ENCODE results near the gene ARHGEF7. TPM values are rescaled to one million over a fixed set of nuclear protein-coding genes. Genes with fewer than 3 reads are reported as not detected.

ARHGEF7 gene
- total and polyA plus RNA-seq, 8 donors, result 52.8 to 86.0 (median 72.2) TPM

DNA sequence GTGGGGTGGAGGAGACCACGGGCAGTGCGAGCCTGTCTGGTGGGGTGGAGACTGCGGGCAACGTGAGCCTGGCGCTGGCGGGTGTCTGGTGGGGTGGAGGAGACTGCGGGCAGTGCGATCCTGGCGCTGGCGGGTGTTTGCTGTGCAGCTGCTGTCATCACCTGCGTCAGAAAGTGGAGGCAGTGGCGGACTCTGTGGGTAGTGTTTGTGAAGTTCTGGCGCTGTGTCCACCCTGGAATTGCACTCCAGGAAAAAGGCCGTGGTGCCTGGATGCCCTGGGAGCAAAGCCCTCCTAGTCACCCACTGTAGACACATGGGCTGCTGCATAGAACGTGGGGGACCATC is 211.5 kb downstream of the ARHGEF7 start:
- Histone ChIP-seq H3K27me3 (no peaks in the 10 kb centered on the region), H3K4me1 (no peaks in the 10 kb centered on the region), H3K9me3 (no peaks in the 10 kb centered on the region), H3K27ac (no peak overlapping the region), H3K4me3 (no peak overlapping the region), H3K36me3 (no peaks in the 10 kb centered on the region)
- DNase-seq (peak in 1 of 4 donors; percentile 64), ATAC-seq (no peak)
- intact Hi-C loops (cut with DNase I), result no loop called here
- TF ChIP-seq, protein P1, sequence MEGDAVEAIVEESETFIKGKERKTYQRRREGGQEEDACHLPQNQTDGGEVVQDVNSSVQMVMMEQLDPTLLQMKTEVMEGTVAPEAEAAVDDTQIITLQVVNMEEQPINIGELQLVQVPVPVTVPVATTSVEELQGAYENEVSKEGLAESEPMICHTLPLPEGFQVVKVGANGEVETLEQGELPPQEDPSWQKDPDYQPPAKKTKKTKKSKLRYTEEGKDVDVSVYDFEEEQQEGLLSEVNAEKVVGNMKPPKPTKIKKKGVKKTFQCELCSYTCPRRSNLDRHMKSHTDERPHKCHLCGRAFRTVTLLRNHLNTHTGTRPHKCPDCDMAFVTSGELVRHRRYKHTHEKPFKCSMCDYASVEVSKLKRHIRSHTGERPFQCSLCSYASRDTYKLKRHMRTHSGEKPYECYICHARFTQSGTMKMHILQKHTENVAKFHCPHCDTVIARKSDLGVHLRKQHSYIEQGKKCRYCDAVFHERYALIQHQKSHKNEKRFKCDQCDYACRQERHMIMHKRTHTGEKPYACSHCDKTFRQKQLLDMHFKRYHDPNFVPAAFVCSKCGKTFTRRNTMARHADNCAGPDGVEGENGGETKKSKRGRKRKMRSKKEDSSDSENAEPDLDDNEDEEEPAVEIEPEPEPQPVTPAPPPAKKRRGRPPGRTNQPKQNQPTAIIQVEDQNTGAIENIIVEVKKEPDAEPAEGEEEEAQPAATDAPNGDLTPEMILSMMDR (IDR thresholded peaks at IDR 0.05), result no peak

DNA sequence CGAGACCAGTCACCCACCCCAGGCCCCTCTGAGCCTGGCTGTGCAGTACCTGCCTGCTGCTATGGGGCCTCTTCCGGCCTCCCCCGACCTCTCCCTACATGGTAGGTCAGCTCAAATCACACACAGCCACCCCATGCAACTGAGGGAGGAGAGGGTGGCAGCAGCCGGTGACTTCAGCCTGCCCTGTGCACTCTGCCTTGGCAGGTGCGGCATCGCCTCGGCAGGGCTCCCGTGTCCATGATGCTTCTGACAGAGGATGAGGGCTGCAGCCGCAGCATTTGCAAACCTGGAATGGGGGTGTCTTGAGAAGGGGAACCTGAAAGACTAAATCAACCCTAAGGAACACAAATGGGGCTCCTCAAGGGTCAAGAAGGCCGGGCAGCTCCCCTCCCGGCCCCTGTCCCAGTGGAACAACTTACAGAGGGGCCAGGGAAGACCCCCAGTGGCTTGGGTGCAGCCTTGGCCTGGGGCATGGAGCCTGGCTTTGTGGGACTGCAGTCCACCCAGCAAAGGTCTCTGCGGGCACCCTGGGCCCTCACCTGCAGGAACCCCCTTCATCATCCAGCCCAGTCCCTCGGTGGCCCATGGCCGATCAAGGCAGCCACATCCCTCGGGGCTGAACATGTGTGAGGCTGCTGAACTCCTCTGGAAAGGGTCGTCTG is 212.0 kb downstream of the ARHGEF7 start:
- ATAC-seq (no peak), DNase-seq (peak in 1 of 4 donors; percentile 71)
- no peaks in the 10 kb centered on the region for H3K27me3 ChIP-seq
- H3K9me3 ChIP-seq, result no peaks in the 10 kb centered on the region
- H3K4me1 ChIP-seq, result no peaks in the 10 kb centered on the region
- TF ChIP-seq, protein P1 (IDR thresholded peaks at IDR 0.05), result no peak
- no peak overlapping the region for H3K4me3 ChIP-seq
- intact Hi-C loops (cut with DNase I), result no loop called here
- no peak overlapping the region for H3K27ac ChIP-seq
- no peaks in the 10 kb centered on the region for H3K36me3 ChIP-seq

DNA sequence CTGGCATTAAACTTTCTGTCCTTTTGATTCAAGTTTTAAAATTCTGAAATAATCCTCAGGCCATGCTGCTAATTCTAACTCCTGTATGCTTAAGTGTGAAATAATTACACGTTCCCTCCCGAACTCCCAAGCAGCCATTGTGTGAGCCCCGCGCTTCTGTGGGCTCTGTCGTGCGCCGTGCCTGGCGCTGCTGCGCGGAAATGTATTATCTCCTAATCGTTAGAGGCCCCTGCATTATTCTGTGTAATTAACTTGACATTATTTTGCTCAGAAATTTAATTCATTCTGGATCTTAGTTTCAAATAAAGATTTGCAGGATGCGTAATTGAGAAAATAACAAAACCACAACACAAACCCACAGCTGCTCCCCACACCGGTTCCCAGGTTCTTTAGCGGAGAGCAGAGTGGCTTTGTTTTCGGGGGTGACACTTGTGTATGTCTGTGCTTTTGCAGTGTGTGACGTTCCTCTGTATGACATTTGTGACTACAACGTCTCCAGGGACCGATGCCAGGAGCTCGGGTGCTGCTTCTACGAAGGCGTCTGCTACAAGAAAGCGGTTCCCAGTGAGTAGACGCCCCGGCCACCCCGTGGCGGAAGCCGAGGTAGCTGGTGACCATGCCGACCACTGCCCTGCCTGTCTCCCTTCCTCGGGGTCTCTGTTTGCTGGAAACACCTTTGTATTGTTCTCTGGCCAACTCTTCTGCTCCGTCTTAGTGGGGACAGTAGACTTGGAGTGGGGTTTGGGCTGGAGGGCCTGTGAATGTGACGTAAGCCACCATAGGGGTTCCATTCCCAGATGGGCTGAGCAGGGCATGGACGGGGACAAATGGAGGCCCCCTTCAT is 212.8 kb downstream of the ARHGEF7 start:
- DNase-seq (peak in 1 of 4 donors; percentile 54), ATAC-seq (no peak)
- H3K4me1 ChIP-seq, result no peaks in the 10 kb centered on the region
- TF ChIP-seq, protein P1 (IDR thresholded peaks at IDR 0.05), result no peak
- H3K27me3 ChIP-seq, result no peaks in the 10 kb centered on the region
- H3K27ac ChIP-seq, result no peak overlapping the region
- H3K36me3 ChIP-seq, result no peaks in the 10 kb centered on the region
- intact Hi-C loops (cut with DNase I), result no loop called here
- H3K4me3 ChIP-seq, result no peak overlapping the region
- no peaks in the 10 kb centered on the region for H3K9me3 ChIP-seq

DNA sequence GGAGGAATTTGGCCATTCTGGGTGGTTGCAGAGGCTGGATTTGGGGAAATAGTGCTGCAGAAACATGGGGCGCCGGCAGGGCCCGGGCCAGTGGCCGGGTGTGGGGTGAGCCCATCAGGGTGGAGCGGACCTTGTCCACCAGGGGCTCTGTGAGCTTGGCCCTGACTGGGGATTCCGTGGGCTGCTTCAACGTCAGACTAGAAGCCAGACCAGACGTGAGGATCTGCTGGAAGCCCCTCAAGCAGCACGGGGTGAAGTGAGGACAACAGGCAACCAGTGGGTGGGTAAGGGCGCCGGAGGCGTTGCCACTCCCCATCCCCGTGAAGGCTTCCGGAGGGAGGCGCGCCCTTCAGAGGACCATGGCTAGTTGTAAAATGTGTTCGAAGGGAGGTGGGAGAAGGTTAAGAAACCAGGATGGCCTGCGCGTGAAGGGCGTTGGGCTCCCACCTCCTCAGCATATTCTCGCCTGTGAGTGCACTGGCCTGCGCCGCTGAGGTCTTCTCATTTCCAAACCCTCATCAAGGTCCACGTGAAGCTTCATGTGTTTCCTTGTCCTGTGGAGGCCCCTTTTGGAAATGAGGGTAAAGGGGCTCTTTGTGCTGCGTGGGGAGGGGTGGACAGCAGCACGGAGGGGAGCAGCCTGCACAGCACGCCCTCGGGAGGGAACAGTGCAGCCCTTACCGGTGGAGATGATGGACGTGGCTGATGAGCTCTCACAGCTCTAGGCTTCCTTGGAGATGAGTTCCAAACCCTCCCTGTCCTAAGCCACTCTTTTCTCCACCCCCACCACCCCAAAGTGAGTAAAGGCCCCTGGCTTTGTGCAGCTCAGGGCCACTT is 213.7 kb downstream of the ARHGEF7 start:
- DNase-seq (peak in 1 of 4 donors; percentile 72), ATAC-seq (no peak)
- Histone ChIP-seq H3K9me3 (no peaks in the 10 kb centered on the region), H3K27me3 (no peaks in the 10 kb centered on the region), H3K27ac (no peak overlapping the region), H3K4me3 (no peak overlapping the region), H3K4me1 (no peaks in the 10 kb centered on the region), H3K36me3 (no peaks in the 10 kb centered on the region)
- intact Hi-C loops (cut with DNase I), result no loop called here
- TF ChIP-seq, protein P1 (IDR thresholded peaks at IDR 0.05), result no peak

DNA sequence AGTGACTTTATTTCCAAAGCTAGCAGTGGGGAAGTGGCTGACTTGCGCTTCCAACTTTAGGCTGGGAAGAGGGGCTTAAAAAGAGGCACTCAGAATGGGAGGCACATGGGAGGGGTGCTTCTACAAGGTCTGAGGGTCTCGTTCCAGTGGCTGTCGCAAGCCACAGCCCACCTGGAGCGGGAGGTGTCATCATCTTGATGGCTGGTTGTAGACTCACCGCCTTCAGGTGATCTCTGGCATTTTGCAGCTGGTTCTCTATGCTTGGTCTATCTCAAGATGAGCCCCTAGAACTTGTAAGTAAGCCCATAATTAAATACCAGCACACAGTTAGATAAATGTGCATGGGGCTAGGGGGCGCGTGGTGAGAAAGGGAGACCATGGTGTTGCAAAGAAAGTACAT is 214.5 kb downstream of the ARHGEF7 start:
- H3K27ac ChIP-seq, result no peak overlapping the region
- H3K4me3 ChIP-seq, result no peak overlapping the region
- no peaks in the 10 kb centered on the region for H3K27me3 ChIP-seq
- TF ChIP-seq, protein P1 (IDR thresholded peaks at IDR 0.05), result no peak
- H3K9me3 ChIP-seq, result peaks cover 0 to 6% of the 10 kb centered on the region in 2 donors
- no peaks in the 10 kb centered on the region for H3K4me1 ChIP-seq
- ATAC-seq (no peak), DNase-seq (no peak)
- no peaks in the 10 kb centered on the region for H3K36me3 ChIP-seq
- intact Hi-C loops (cut with DNase I), result no loop called here
